Adipose tissue (tissue), 3 donors: ENCODE data around the gene ITPK1. TPM values are rescaled to one million over a fixed set of nuclear protein-coding genes. Genes with fewer than 3 reads are reported as not detected.

Source experiments
- H3K27ac ChIP-seq: one replicate; pipeline ENCODE4 v1.5.1; 2013; ENCODE audit warnings: low read depth, low read length
- WGBS, 3 donors: extraction: QIAGEN DNeasy Blood & Tissue Kit; methylation state at CpG; one replicate each; pipeline ENCODE4 v1.1.7; 2013; 5-methylcytosine and 5-hydroxymethylcytosine counted together
- polyA plus RNA-seq, 3 donors: library from polyadenylated mRNA; stranded (reverse); fragments of 200-250 nt; gene quantifications; one replicate each; pipeline ENCODE4 v1.2.3, GENCODE V29; 2013
- donor health status: healthy with polysubstance abuse.
- donor health status: Bipolar disorder and iron deficiency.
- donor health status: healthy.

Gene ITPK1
- polyA plus RNA-seq, 3 donors, result 26.6 to 147 (median 29.9) TPM

- no peak overlapping the region for H3K27ac ChIP-seq
- WGBS, 3 donors, result 90 to 96% (median 90%) methylated on average over 5 of the region's 5 CpGs
Observed at GRCh38 chr14:93040982-93041381, 74.7 kb downstream of the ITPK1 start.

- H3K27ac ChIP-seq, result no peak overlapping the region
- WGBS, 3 donors, result 42 to 67% (median 48%) methylated on average over 5 of the region's 5 CpGs
Observed at GRCh38 chr14:93040443-93040842, 75.3 kb downstream of the ITPK1 start.

DNA sequence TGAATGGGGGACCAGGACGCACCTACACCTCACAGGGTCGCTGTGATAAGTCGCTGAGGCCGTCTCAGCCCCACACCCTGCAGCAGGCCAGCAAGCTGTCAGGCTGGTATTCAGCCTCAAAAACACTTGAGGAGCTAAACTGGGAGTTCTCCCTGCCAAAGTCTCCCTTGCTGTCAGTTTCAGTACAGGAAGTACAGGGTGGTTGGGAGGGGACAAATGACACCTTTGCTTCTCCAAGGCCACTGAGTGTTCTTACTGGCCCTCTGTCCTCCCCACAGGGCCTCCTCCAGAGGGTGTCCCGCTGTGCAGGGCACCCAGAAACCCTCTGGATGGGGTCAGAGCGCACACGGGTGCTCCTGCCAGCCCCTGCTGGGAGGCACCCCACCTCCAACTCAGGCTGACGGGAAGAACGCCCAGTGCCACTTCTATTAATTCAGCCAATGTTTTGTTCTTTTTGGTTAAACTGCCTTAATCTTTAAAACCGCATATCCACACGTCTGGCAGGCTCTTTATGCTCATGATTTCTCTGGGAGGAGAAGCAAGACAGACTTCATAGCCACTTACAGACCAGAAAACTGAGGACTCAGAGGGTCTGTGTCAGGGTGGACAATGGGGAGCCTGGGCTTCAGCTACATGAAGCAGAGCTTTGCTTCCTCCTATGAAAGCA, 75.9 kb downstream of the ITPK1 start:
- H3K27ac ChIP-seq, result no peak overlapping the region
- 63 to 84% (median 68%) methylated on average over 11 of the region's 11 CpGs for WGBS, 3 donors

DNA sequence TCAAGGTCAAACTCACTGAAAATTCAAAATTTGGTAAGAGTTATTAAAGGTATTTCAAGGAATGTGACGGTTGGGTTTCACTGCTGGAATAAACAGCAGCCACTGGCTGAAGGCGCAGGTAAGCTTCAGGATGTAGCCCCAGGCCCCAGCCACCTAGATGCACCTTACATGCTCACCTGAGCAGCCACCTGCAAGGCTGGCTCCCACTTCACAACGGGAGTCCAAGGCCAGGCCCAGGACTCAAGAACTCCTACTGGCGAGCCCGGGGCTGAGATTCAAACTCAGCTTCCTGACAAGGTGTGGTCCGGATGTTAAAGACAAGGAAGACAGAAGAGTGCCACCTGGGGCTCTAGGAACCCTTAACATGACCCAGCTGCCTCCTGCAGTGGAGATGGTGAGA, 78.4 kb downstream of the ITPK1 start:
- H3K27ac ChIP-seq, result no peak overlapping the region

DNA sequence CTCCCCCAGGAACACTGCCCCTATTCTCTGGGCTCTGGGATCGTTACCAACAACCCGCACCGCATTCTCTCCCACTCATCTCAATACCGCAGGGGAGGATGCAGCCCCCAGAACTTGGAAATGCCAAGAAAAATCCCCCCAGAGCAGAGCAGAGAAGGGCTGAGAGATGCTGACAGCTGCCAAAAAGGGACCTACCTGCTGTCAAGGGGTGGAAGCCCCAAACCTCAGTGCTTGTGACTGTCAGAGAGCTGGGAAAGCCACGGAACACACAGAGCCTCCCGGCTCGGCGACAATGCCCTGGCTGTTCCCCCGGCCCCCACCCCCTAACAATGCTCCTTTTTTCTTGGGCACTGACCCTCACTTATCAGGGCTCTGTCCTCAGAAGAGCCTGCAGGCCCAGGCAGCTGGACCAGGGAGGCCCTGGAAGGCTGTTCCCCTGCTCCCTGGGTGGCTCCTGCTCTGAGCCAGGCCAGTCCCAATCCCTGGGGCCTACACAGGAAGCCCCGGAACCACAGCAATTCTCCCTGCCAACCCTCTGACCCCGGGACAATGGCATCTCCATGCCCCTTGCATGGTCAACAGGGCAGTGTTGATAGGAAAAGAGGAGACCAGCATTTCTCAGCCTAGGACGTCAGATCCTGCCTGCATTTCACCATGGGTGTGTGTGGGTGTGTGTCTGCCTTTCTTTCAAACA, 78.9 kb downstream of the ITPK1 start:
- H3K27ac ChIP-seq, result no peak overlapping the region

More for the DNA sequence above, 78.4 kb downstream of the ITPK1 start:
- 46 to 88% (median 81%) methylated on average over 6 of the region's 6 CpGs for WGBS, 3 donors

GRCh38 chr14:93035917-93036651, 79.6 kb downstream of the ITPK1 start:
- WGBS, 3 donors, result 66 to 70% (median 69%) methylated on average over 22 of the region's 22 CpGs
- H3K27ac ChIP-seq, result no peak overlapping the region

More for the DNA sequence above, 78.9 kb downstream of the ITPK1 start:
- 67 to 75% (median 73%) methylated on average over 12 of the region's 12 CpGs for WGBS, 3 donors

DNA sequence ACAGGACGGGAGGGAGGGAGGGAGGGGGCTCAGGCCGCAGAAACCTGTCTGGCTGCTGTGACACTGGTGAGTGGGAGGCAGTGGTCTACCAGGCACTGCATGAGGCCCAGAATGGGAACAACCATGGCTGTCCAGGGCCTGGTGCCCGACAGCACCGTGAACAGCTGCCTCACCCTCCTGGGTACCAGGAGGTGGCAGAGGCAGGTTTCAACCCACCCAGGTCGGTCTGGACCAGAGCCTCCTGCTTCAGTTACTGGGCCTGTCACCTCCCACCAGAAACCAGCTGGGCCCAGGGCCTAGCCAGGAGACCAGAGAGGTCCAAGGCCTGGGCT, 80.2 kb downstream of the ITPK1 start:
- 90 to 95% (median 94%) methylated on average over 5 of the region's 5 CpGs for WGBS, 3 donors
- no peak overlapping the region for H3K27ac ChIP-seq

DNA sequence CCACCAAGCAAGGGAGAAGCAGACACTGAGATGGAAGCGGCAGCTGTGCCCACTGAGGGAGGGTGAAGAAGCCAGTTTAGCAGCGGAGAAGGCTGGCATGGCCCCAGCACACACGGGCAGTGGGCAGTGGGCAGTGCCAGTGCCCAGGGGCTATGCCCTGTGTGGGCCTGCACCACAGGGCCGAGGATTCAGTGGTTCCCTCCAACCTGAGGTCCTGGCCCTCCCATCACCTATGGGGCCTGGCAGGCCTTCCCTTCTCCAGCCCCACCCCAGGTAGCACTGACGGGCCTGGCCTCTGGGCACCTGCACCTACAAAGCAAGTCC, 81.1 kb downstream of the ITPK1 start:
- 89 to 92% (median 89%) methylated on average over 5 of the region's 5 CpGs for WGBS, 3 donors
- H3K27ac ChIP-seq, result no peak overlapping the region

DNA sequence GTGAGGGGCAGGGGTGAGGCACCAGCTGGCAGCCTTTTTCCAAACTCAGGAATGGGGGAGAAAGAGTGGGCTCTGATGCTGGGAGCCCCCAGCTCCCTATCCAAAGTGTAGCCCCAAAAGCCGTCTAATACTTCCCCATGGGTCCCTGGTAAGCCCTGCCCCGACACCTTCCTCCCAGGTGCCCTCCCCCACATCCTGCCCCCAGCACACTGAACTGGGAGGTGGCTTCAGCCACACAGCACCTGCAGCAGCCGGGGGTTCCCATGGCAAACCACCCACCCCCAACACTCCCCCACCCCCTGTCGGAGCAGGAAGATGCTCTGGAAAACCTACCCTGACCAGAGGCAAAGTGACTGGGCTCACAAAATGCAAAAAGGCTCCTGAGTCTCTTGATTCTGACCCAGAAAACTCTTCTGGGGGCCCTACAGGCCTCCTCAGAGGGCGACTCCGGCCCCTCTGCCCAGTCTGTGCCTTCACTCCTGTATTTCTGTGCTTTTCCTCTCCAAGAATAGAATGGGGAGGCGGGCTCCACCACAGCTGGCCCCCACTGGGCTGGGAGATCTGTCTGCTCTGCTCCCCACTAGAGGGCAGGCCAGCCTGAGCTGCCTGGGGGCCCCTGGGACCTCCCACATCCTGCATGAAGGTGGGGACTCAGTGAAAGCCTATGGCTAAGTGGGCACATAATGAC, 81.6 kb downstream of the ITPK1 start:
- H3K27ac ChIP-seq, result no peak overlapping the region
- 65 to 83% (median 76%) methylated on average over 7 of the region's 7 CpGs for WGBS, 3 donors

GRCh38 chr14:93033084-93033982, 82.4 kb downstream of the ITPK1 start:
- no peak overlapping the region for H3K27ac ChIP-seq
- 77 to 84% (median 79%) methylated on average over 6 of the region's 6 CpGs for WGBS, 3 donors

DNA sequence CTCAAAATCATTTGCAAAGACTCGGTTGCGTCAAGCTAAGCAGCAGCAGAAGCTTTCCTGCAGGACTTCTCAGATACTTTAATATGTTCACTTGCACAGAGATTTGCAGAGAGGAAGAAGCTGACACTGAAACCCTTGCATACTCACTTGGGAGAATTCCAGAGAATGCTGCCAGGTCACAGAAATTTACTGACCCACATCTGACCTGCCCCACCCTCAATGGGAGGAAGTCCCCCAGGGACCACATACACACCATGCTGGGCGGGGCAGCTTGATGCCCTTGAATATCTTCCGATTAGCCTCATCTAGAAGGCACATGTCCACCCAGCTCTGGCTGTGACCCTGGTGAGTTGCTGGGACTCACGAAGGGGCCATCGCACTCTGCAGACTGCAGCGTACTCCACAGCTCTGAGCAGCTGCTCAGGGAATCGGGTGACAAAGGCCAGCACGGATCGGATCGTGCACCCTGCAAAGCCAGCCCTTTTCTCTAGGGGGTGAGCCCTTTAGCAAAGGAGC, 83.2 kb downstream of the ITPK1 start:
- 45 to 74% (median 51%) methylated on average over 11 of the region's 11 CpGs for WGBS, 3 donors
- H3K27ac ChIP-seq, result no peak overlapping the region

- no peak overlapping the region for H3K27ac ChIP-seq
- WGBS, 3 donors, result 92 to 94% (median 92%) methylated on average over 14 to 15 of the region's 15 CpGs
Observed at GRCh38 chr14:93031505-93032315, 84.0 kb downstream of the ITPK1 start.

- WGBS, 3 donors, result 86 to 90% (median 89%) methylated on average over 10 of the region's 10 CpGs
- H3K27ac ChIP-seq, result no peak overlapping the region
Observed at GRCh38 chr14:93030761-93031160, 85.0 kb downstream of the ITPK1 start.

DNA sequence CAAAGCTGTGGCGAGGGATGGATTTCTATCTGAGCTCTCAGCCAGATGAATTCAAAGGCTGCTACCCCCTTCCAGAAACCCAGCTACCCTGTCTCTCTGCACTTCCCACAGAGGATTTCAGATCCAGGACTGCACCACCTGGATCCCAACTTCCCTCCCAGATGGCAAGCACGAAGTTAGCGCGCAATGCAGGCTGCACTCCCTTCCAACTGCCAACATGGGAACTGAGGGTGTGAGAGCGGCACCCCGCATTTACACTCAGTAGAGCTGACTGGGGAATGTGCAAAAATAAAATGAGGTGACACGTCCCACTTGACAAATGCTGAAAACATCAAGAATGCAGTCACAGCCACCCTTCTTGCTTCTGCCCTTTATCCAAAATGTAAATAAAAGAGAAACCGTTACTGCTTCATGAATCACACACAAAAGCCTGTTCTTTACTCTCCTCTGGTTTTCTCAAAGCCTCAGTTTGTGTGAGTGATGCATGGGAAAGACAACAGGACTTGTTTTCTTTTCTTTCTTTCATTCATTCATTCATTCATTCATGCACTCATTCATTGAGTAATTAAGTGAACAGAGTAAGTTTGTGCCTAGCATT, 85.7 kb downstream of the ITPK1 start:
- no peak overlapping the region for H3K27ac ChIP-seq
- 95 to 98% (median 96%) methylated on average over 8 of the region's 8 CpGs for WGBS, 3 donors

GRCh38 chr14:93029417-93029816, 86.3 kb downstream of the ITPK1 start:
- 93 to 97% (median 94%) methylated on average over 5 of the region's 5 CpGs for WGBS, 3 donors
- H3K27ac ChIP-seq, result no peak overlapping the region

GRCh38 chr14:93028724-93029076, 87.0 kb downstream of the ITPK1 start:
- 89 to 92% (median 91%) methylated on average over 9 of the region's 9 CpGs for WGBS, 3 donors
- H3K27ac ChIP-seq, result no peak overlapping the region
